ENCODE measurements around the gene SGMS2. TPM values are rescaled to one million over a fixed set of nuclear protein-coding genes. Genes with fewer than 3 reads are reported as not detected.

The SGMS2 gene
- total RNA-seq, 1 donor from 2014 or later = 223 TPM

Other genes starting within 250 kb of the SGMS2 start
- 84.6 and 123 TPM in 2 replicates for gene PAPSS1, start 104.7 kb upstream of the SGMS2 start, total RNA-seq
- gene CYP2U1, start 106.6 kb downstream of the SGMS2 start, total RNA-seq = 11.8 and 12.2 TPM in 2 replicates
- 15.1 and 41.7 TPM in 2 replicates for gene HADH, start 165.0 kb downstream of the SGMS2 start, total RNA-seq

Data from renal cortical epithelial cell (primary cell).